HEK293 (cell line): ENCODE results near the gene RNF224.
A peak's percentile ranks its signal among the peaks of the same experiment; 100 is the strongest.

Experiments
- CTCF ChIA-PET: fragments of 350-600 bp; formaldehyde crosslinking; extraction: SDS; loops from one replicate; lab custom pipeline; 2021; ENCODE audit warnings: antibody characterized with exemption; lab: Yijun Ruan, JAX
- POLR2A ChIA-PET: fragments of 300-600 bp; formaldehyde crosslinking; extraction: SDS; loops from one replicate; lab custom pipeline; 2020; ENCODE audit warnings: antibody characterized with exemption, inconsistent platforms; lab: Yijun Ruan, JAX
- H3K27ac ChIP-seq: fragments of 200-500 bp; sonication (Bioruptor generic); 2 replicates; pipeline ENCODE4 v1.5.1; 2014; ENCODE audit warnings: low read depth, low read length, control low read depth, inconsistent platforms; ENCODE audit errors: extremely low read depth
- H3K36me3 ChIP-seq, 2 experiments: fragments of 200-500 bp in 1 of 2; sonication (Bioruptor generic) in 1 of 2; 1 replicate in 1 of 2; 2 replicates in 1 of 2; pipeline ENCODE4 v1.5.1; 2014 to 2017; ENCODE audit warnings: inconsistent platforms in 2 of 2, low read length in 2 of 2; ENCODE audit not compliant: control insufficient read depth in 2 of 2, insufficient read depth in 1 of 2
- H3K4me1 ChIP-seq: fragments of 200-500 bp; sonication (Bioruptor generic); 2 replicates; pipeline ENCODE4 v1.5.1; 2014; ENCODE audit warnings: mild to moderate bottlenecking, low read length, inconsistent platforms; ENCODE audit not compliant: control insufficient read depth, insufficient read depth
- H3K4me3 ChIP-seq: 2 replicates; pipeline ENCODE4 v1.5.1; 2011; ENCODE audit warnings: low read depth, mild to moderate bottlenecking, control low read depth, low read length, moderate library complexity
- H3K9me3 ChIP-seq: fragments of 200-500 bp; sonication (Bioruptor generic); 2 replicates; pipeline ENCODE4 v1.5.1; 2014; ENCODE audit warnings: low read depth, low read length, inconsistent platforms; ENCODE audit not compliant: control insufficient read depth, insufficient read depth
- AEBP2 ChIP-seq: fragments of 450-650 bp; formaldehyde crosslinking; IDR thresholded peaks from 2 replicates; pipeline ENCODE4 v1.5.1; 2016; ENCODE audit warnings: missing biosample characterization, missing genetic modification characterization, borderline replicate concordance
- GLIS1 ChIP-seq: fragments of 450-650 bp; formaldehyde crosslinking; IDR thresholded peaks from 2 replicates; pipeline ENCODE4 v1.5.1; 2016; ENCODE audit warnings: missing biosample characterization, missing genetic modification characterization
- PRDM4 ChIP-seq: fragments of 450-650 bp; formaldehyde crosslinking; IDR thresholded peaks from 2 replicates; pipeline ENCODE4 v1.5.1; 2017; ENCODE audit warnings: missing biosample characterization, missing genetic modification characterization
- ZBTB48 ChIP-seq: fragments of 450-650 bp; formaldehyde crosslinking; IDR thresholded peaks from 2 replicates; pipeline ENCODE4 v1.5.1; 2016; ENCODE audit warnings: missing biosample characterization, missing genetic modification characterization
- ZEB2 ChIP-seq: fragments of 450-650 bp; formaldehyde crosslinking; IDR thresholded peaks from 2 replicates; pipeline ENCODE4 v1.5.1; 2016; ENCODE audit warnings: missing biosample characterization, missing genetic modification characterization
- ZNF112 ChIP-seq: fragments of 450-650 bp; formaldehyde crosslinking; IDR thresholded peaks from 2 replicates; pipeline ENCODE4 v1.5.0; 2017; ENCODE audit warnings: missing biosample characterization, missing genetic modification characterization
- ZNF132 ChIP-seq: fragments of 450-650 bp; formaldehyde crosslinking; IDR thresholded peaks from 2 replicates; pipeline ENCODE4 v1.5.1; 2017; ENCODE audit warnings: missing biosample characterization, missing genetic modification characterization, borderline replicate concordance
- ZNF146 ChIP-seq: fragments of 450-650 bp; formaldehyde crosslinking; IDR thresholded peaks from 2 replicates; pipeline ENCODE4 v1.5.1; 2016; ENCODE audit warnings: missing biosample characterization, missing genetic modification characterization
- ZNF175 ChIP-seq: fragments of 450-650 bp; formaldehyde crosslinking; IDR thresholded peaks from 2 replicates; pipeline ENCODE4 v1.5.1; 2016; ENCODE audit warnings: missing biosample characterization, missing genetic modification characterization
- ZNF292 ChIP-seq: fragments of 450-650 bp; formaldehyde crosslinking; IDR thresholded peaks from 2 replicates; pipeline ENCODE4 v1.5.1; 2016; ENCODE audit warnings: low read depth, missing biosample characterization, missing genetic modification characterization, borderline replicate concordance
- ZNF302 ChIP-seq: fragments of 450-650 bp; formaldehyde crosslinking; IDR thresholded peaks from 2 replicates; pipeline ENCODE4 v1.5.1; 2016; ENCODE audit warnings: missing biosample characterization, missing genetic modification characterization, low read depth
- ZNF354C ChIP-seq: fragments of 450-650 bp; formaldehyde crosslinking; IDR thresholded peaks from 2 replicates; pipeline ENCODE4 v1.5.1; 2016; ENCODE audit warnings: missing biosample characterization, missing genetic modification characterization, low read depth, borderline replicate concordance
- ZNF362 ChIP-seq: fragments of 450-650 bp; formaldehyde crosslinking; IDR thresholded peaks from 2 replicates; pipeline ENCODE4 v1.5.1; 2016; ENCODE audit warnings: missing biosample characterization, missing genetic modification characterization
- ZNF416 ChIP-seq: fragments of 450-650 bp; formaldehyde crosslinking; IDR thresholded peaks from 2 replicates; pipeline ENCODE4 v1.5.1; 2016; ENCODE audit warnings: missing biosample characterization, missing genetic modification characterization
- ZNF423 ChIP-seq: fragments of 450-650 bp; formaldehyde crosslinking; IDR thresholded peaks from 2 replicates; pipeline ENCODE4 v1.5.1; 2016; ENCODE audit warnings: missing biosample characterization, missing genetic modification characterization
- ZNF48 ChIP-seq: fragments of 450-650 bp; formaldehyde crosslinking; IDR thresholded peaks from 2 replicates; pipeline ENCODE4 v1.5.1; 2016; ENCODE audit warnings: missing biosample characterization, missing genetic modification characterization
- ZNF513 ChIP-seq: fragments of 450-650 bp; IDR thresholded peaks from 2 replicates; pipeline ENCODE4 v1.5.1; 2018; ENCODE audit warnings: missing biosample characterization, missing genetic modification characterization
- ZNF518A ChIP-seq: fragments of 450-650 bp; formaldehyde crosslinking; conservative IDR thresholded peaks from 2 replicates; pipeline ENCODE4 v1.5.1; 2016; ENCODE audit warnings: low read depth, missing biosample characterization, missing genetic modification characterization
- ZNF645 ChIP-seq: fragments of 450-650 bp; formaldehyde crosslinking; IDR thresholded peaks from 2 replicates; pipeline ENCODE4; 2016; ENCODE audit warnings: missing biosample characterization, missing genetic modification characterization
- ZNF658 ChIP-seq: fragments of 450-650 bp; formaldehyde crosslinking; IDR thresholded peaks from 2 replicates; pipeline ENCODE4; 2016; ENCODE audit warnings: missing biosample characterization, missing genetic modification characterization
- ZNF677 ChIP-seq: fragments of 450-650 bp; IDR thresholded peaks from 2 replicates; pipeline ENCODE4 v1.5.0; 2018; ENCODE audit warnings: missing biosample characterization, mild to moderate bottlenecking, missing genetic modification characterization, moderate library complexity
- ZNF768 ChIP-seq: fragments of 450-650 bp; formaldehyde crosslinking; IDR thresholded peaks from 2 replicates; pipeline ENCODE4 v1.5.1; 2018; ENCODE audit warnings: missing biosample characterization, mild to moderate bottlenecking, missing genetic modification characterization

The RNF224 gene

GRCh38 chr9:137198051-137198901 lies 29.0 kb upstream of the RNF224 start (continued):
- TF ChIP-seq ZNF518A (no peak), ZNF146 (tag by site-specific recombination) (no peak), ZNF48 (tag by site-specific recombination) (no peak), AEBP2 (tag by site-specific recombination) (no peak), ZNF112 (tag by site-specific recombination) (no peak), ZNF132 (tag by site-specific recombination) (no peak), ZNF354C (tag by site-specific recombination) (no peak), ZNF423 (tag by site-specific recombination) (no peak), ZNF645 (tag by site-specific recombination) (no peak)
- TF ChIP-seq, all 188 proteins: peak for 6

- ChIA-PET CTCF (interaction anchor here (0.5 to 3.3 kb wide), 5 partner anchors 10 to 110 kb away, joined by 3 to 22 read pairs (median 3); partner anchors contain the start of genes ANAPC2 and SSNA1), POLR2A (interaction anchor here (0.6 to 3.4 kb wide), 7 partner anchors 9 to 69 kb away, joined by 3 to 34 read pairs (median 5); partner anchors contain the start of genes ANAPC2, LRRC26, SSNA1 and TUBB4B)
- Histone ChIP-seq H3K36me3 (peaks cover 0 to 1% of the 10 kb centered on the region in 2 experiments; a peak in 1 of 3 replicates), H3K9me3 (no peaks in the 10 kb centered on the region), H3K4me3 (no peak overlapping the region; the same call in 1 of the 2 replicates), H3K4me1 (peaks cover 5% of the 10 kb centered on the region; the same call in 1 of the 2 replicates), H3K27ac (no peak overlapping the region)
- TF ChIP-seq ZNF513 (tag by site-specific recombination) (0 out of 2 replicates have a peak, but pooled peaks have one; percentile 15), ZNF292 (tag by site-specific recombination) (no peak), ZNF175 (tag by site-specific recombination) (no peak), ZNF677 (tag by site-specific recombination) (no peak), GLIS1 (tag by site-specific recombination) (peak; percentile 96), ZNF362 (tag by site-specific recombination) (no peak), ZEB2 (no peak), ZNF768 (tag by site-specific recombination) (no peak), PRDM4 (tag by site-specific recombination) (no peak), ZBTB48 (tag by site-specific recombination) (no peak), ZNF302 (tag by site-specific recombination) (no peak), ZNF658 (no peak), ZNF416 (tag by site-specific recombination) (no peak)
These were observed 28.4 kb upstream of the RNF224 start for GRCh38 chr9:137198902-137199283.
